ENCODE data around the gene BTNL9.

The BTNL9 gene

DNA sequence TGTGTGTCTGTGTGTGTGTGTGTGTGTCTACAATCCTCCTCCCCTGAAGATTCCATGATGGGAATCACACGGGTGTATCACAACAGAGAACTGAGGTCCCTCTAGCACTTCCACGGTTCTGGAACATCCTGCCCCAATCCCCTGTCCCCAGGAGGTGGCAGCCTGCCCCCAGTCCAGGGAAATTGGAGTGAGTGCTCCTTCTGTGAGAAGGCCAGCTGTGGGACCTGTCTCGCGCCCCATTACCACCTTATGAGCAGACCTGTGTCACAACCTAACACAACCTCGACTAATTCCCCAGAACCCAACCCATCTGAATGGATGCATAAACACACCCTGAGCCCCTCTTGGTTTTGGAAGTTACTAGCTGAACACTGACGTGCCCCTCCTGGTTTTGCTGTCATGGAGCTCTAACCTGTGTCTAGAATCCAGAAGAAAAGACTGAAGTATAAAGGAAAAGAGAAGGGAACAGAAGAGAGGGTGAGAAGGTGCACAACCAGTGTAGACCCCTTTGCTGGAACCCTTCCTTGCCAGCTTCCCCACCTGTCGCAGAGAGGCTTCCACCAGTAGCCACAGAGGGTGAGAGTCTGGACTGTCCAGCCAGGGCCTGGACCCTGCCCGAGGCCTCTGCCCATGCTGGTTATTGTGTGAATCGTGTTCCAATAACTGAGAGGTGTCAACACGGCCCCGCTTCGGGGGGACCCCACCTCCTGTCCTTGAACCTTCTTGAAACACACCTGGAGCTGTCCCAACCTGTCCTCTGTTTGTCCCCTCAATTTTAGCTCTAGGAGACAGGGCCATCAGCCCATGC, 3.4 kb downstream of the BTNL9 start:
- Histone ChIP-seq H3K27ac (ENCODE audit: low read depth, low read length) (no peak overlapping the region), H3K9ac (ENCODE audit: low read length) (no peak overlapping the region), H3K4me3 (ENCODE audit: insufficient read depth, low read length, poor library complexity, severe bottlenecking) (no peak overlapping the region), H3K79me2 (ENCODE audit: insufficient read depth, low read length) (no peaks in the 10 kb centered on the region), H3K36me3 (ENCODE audit: low read length) (no peaks in the 10 kb centered on the region), H3K4me2 (ENCODE audit: low read depth, low read length, poor library complexity, severe bottlenecking) (no peak overlapping the region), H3K27me3 (ENCODE audit: low read length) (no peaks in the 10 kb centered on the region), H2AFZ (ENCODE audit: low read depth, low read length, severe bottlenecking) (no peak overlapping the region), H3K9me3 (ENCODE audit: insufficient read depth, low read length) (no peaks in the 10 kb centered on the region), H3K9me2 (replicated peaks; ENCODE audit: insufficient read depth, low read length) (no peaks in the 10 kb centered on the region), H3F3A (ENCODE audit: insufficient read depth) (no peaks in the 10 kb centered on the region), H4K20me1 (ENCODE audit: low read depth, low read length) (no peaks in the 10 kb centered on the region)
- TF ChIP-seq CTCF (IDR thresholded peaks at IDR 0.05; ENCODE audit: insufficient read depth, low read length, poor library complexity, severe bottlenecking) (peak; percentile 11), EZH2phosphoT487 (conservative IDR thresholded peaks at IDR 0.05; ENCODE audit: low read length) (no peak)

DNA sequence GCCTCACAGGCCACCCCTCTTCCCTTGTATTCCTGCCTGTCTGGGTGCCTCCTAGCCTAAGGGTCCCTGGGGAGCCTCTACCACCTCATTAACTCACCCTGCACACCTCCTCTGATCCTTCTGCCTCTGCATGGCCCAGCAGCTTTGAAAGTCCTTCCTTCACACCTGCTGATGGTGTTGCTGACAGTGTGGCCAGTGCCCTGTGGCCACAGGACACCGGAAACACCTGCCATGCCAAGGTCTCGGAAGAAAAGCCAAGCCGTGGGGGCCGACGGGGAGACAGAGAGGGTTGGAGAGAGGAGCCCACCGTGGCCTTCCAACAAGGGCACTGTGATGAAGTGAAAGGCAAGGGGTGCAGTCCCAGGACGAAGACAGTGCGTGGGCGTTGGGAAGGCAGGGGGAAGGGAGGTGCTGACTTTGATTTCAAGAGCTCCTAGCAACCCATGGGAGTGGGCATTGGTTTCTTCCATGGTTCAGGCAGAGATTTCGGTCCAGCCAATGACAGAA, 4.1 kb downstream of the BTNL9 start:
- H3K36me3 ChIP-seq (ENCODE audit: low read length), result no peaks in the 10 kb centered on the region
- no peaks in the 10 kb centered on the region for H3F3A ChIP-seq (ENCODE audit: insufficient read depth)
- no peaks in the 10 kb centered on the region for H3K9me3 ChIP-seq (ENCODE audit: insufficient read depth, low read length)
- H3K9me2 ChIP-seq (replicated peaks; ENCODE audit: insufficient read depth, low read length), result no peaks in the 10 kb centered on the region
- no peaks in the 10 kb centered on the region for H4K20me1 ChIP-seq (ENCODE audit: low read depth, low read length)
- H3K79me2 ChIP-seq (ENCODE audit: insufficient read depth, low read length), result no peaks in the 10 kb centered on the region
- H3K4me3 ChIP-seq (ENCODE audit: insufficient read depth, low read length, poor library complexity, severe bottlenecking), result no peak overlapping the region
- H3K9ac ChIP-seq (ENCODE audit: low read length), result no peak overlapping the region
- no peaks in the 10 kb centered on the region for H3K27me3 ChIP-seq (ENCODE audit: low read length)
- no peak overlapping the region for H3K27ac ChIP-seq (ENCODE audit: low read depth, low read length)
- no peak for TF ChIP-seq CTCF (IDR thresholded peaks at IDR 0.05; ENCODE audit: insufficient read depth, low read length, poor library complexity, severe bottlenecking)
- no peak for TF ChIP-seq EZH2phosphoT487 (conservative IDR thresholded peaks at IDR 0.05; ENCODE audit: low read length)
- H2AFZ ChIP-seq (ENCODE audit: low read depth, low read length, severe bottlenecking), result no peak overlapping the region
- H3K4me2 ChIP-seq (ENCODE audit: low read depth, low read length, poor library complexity, severe bottlenecking), result no peak overlapping the region

- TF ChIP-seq EZH2phosphoT487 (conservative IDR thresholded peaks at IDR 0.05; ENCODE audit: low read length) (no peak), CTCF (IDR thresholded peaks at IDR 0.05; ENCODE audit: insufficient read depth, low read length, poor library complexity, severe bottlenecking) (no peak)
- H3K4me2 ChIP-seq (ENCODE audit: low read depth, low read length, poor library complexity, severe bottlenecking), result no peak overlapping the region
- no peaks in the 10 kb centered on the region for H3F3A ChIP-seq (ENCODE audit: insufficient read depth)
- H3K79me2 ChIP-seq (ENCODE audit: insufficient read depth, low read length), result no peaks in the 10 kb centered on the region
- no peak overlapping the region for H3K9ac ChIP-seq (ENCODE audit: low read length)
- no peak overlapping the region for H3K4me3 ChIP-seq (ENCODE audit: insufficient read depth, low read length, poor library complexity, severe bottlenecking)
- H3K36me3 ChIP-seq (ENCODE audit: low read length), result no peaks in the 10 kb centered on the region
- no peaks in the 10 kb centered on the region for H3K9me3 ChIP-seq (ENCODE audit: insufficient read depth, low read length)
- no peaks in the 10 kb centered on the region for H3K9me2 ChIP-seq (replicated peaks; ENCODE audit: insufficient read depth, low read length)
- H4K20me1 ChIP-seq (ENCODE audit: low read depth, low read length), result no peaks in the 10 kb centered on the region
- H2AFZ ChIP-seq (ENCODE audit: low read depth, low read length, severe bottlenecking), result no peak overlapping the region
- no peaks in the 10 kb centered on the region for H3K27me3 ChIP-seq (ENCODE audit: low read length)
- H3K27ac ChIP-seq (ENCODE audit: low read depth, low read length), result no peak overlapping the region
These were observed 4.7 kb downstream of the BTNL9 start for GRCh38 chr5:181044662-181045305.
